T47D (cell line): ENCODE data around the gene ZNF292.
A peak's percentile ranks its signal among the peaks of the same experiment; 100 is the strongest.
"Not testable (repeated sequence)": the region's sequence is repeated elsewhere in the genome, so short reads cannot be mapped to it uniquely, and the experiment has no call there.

Experiments
- DNase-seq, 2 experiments: peaks; one replicate each; pipeline versions ENCODE4 v3.0.0 to v3.0.0-alpha.2; 2011 to 2012; ENCODE audit warnings: low read depth in 1 of 2, low spot score in 1 of 2
- JUND ChIP-seq: IDR thresholded peaks from 2 replicates; pipeline ENCODE4 v1.6.1; 2012; ENCODE audit warnings: low read depth
- in situ Hi-C: cut with HindIII; loops from 2 replicates; pipeline ENCODE4 v1.10.0; 2016; ENCODE audit warnings: low sequenced_read_pairs, low pct_unique_long_range_greater_than_20kb

Gene ZNF292

DNA sequence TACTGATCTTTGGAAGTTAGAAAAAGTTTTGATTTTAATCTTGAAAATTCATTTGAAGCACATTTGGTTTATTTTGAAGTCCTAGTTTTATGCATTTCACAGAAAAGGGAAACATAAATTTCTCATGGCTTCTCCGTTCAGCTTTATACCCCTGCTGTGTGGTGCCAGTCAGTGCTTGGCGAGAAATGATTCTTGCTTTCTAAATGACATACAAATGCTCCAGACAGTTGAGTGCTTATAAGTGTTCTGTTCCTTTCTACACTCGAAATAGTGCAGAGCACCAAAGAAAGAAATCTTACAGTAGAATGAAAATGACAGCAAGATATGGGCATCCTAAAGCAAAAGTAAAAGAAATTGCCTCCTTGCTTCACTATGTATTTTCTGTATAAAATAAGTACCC is 9.0 kb upstream of the ZNF292 start:
- TF ChIP-seq JUND: no peak
- in situ Hi-C loops: no loop called here
- no peak for DNase-seq

DNA sequence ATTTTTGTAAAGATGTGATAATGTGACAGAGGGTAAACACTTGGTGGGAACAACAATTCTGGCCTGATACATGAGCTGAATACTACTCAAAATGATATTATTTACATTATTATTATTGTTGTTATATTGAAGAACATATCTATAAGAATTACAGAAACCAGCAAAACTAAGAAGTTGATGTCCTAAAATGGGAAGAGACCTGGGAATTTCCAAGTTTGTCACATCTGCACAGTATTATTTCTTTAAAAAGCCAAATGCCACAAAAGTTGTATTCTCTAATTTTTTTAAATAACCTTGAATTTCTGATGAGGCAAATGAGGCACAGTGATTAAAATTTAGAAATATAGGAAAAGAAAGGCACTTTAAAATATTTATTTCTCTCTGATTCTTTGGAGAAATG is 5.0 kb upstream of the ZNF292 start:
- in situ Hi-C loops: no loop called here
- TF ChIP-seq JUND: no peak
- DNase-seq: no peak

DNA sequence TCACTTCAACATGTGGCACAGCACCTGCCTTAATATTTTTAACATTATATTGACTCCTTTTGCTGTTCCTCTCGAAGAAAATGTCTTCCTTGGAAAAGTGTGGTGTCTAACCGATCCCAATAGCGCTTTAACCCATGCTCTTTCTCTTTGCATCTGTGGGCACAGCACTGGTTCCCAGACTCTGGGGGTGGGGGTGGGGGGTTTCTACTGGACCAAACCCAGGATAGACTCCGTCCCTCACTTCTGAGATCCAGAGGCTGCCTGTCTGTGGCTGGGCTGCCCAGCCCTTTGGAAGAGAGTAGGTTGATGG is 3.9 kb upstream of the ZNF292 start:
- in situ Hi-C loops: no loop called here
- no peak for TF ChIP-seq JUND
- no peak for DNase-seq

DNA sequence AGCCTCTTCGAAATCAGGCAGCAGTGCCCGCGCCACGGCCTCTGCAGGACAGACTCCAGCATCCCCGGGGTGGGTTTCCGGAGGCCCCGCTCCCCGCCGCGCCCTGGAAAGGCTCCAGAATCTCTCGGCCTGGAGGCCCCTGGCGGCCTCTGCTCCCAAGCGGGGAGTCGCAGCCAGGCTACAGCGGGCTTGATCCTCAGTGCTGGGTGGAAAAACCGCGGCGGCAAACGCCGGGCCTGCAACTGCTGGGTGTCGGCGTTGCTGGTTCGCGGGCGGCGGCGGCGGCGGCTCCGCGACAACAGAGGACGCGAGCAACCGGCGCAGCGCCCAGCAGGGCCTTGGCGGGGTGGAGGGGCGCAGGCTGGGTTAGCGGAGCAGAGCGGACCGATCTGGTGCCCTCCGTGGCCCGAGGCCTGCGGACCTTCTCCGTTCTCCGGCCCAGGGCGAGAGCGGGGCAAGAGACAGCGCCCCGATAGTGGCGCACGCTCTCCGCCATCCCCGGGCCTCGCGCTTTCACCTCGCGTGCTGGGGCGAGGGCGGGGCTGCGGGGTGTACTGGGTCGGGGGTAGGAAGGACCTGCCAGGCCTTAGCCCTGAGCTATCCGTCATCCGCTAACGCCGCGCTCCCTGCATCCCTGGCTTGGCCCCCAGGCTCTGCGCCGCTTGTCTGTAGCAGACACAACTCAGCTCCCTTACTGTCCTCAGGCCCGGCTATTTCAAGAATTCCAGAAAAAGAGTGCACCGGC is 3.4 kb upstream of the ZNF292 start:
- in situ Hi-C loops: no loop called here
- TF ChIP-seq JUND: no peak
- no peak for DNase-seq

DNA sequence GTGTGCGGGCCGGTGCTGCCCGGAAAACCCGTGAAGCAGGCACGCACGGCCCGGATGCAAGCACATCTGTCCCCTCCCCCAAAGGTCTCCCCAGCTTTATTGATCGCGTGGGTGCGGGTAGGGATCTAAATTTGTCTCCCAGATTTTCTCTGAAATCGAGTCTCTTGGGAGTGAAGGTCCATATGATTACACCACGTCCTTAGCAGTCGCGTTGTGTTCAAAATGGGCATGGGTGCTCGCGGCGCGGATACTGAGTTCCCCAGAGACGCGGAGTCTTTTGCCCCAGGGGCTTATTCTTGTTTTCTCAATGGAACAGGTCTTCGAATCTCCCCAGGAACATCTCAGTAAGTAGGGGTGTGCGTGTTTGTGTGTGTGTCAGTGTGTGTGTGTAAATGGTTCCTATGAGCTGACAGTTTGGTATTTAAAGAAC is 2.8 kb upstream of the ZNF292 start:
- DNase-seq: no peak
- no peak for TF ChIP-seq JUND
- in situ Hi-C loops: no loop called here

DNA sequence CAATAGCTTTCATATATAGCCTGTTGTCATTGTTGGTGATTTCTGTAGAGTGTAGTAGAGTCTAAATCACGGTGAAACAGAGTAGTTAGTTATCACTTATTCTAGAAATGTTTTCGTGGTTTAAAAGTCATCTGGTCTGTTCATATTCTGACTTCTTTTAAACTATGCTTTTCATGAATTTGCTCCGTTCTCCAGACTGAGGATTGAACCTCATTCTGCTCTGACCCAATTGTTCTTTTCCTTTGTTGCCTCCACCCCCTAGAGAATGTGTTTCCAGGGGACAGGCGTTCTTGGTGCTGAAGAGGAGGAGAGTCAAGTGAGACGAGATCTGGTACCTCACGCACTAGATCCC is 748 bp upstream of the ZNF292 start:
- in situ Hi-C loops: no loop called here
- peak in 1 of 2 experiments; percentile 21 for DNase-seq

DNA sequence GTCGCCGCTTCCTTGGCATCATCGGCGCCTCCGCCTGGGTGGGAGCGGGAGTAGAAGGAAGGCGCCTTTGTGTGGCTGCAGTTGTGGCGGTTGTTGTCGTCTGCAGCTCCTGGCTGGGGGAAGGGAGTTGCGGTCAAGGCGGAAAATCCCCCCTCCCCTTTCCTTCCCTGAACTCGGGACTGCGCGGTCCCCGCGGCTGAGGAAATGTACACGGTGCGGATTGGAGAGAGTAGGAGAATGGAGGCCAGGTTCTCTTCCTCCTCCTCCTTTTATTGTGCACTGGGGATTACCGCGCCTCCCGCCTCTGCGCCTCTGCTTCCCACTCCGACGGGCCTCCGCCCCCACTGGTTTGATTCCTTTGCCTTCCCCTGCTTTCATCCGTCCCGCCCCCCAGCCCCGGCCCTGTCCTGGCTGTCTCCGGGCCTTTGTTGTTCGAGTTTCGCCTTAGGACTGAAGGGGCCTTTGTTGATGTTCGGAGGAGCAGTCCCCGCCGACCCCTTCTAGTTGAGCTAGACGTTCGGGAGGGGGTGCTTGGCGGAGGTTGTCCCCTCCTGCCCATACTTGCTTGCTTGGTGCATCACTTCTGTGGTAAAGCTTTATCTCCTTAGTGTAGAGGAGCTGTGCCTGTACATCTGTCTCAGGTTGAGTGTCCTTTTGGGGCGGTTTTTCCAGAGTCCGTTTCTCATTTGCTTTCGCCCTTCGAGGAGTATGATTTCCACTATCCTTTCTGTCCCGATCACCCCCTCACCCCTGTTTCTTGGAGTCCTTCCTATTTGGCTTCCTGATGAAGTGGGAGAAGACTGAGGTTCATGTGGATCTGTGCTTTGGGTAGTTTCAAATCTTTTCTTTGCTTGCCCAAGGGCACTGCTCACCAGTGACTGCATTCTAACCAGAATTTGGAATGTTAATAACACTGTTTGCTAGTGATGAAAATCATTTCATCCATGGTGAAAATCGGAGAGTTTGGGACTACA is 764 bp downstream of the ZNF292 start:
- TF ChIP-seq JUND: no peak
- peak in 1 of 2 experiments; percentile 38 for DNase-seq
- in situ Hi-C loops: no loop called here

More for the DNA sequence above, 748 bp upstream of the ZNF292 start:
- TF ChIP-seq JUND: no peak

DNA sequence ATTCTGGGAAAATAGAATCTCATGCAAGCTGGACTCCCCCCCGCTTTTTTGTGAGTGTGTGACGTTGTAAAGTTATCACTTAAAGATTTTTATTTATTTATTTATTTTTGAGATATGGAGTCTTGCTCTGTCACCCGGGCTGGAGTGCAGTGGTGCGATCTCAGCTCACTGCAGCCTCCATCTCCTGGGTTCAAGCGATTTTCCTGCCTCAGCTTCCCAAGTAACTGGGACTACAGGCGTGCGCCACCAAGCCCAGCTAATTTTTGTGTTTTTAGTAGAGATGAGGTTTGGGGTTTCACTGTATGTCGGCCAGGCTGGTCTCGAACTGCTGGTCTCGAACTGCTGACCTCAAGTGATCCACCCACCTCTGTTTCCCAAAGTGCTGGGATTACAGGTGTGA is 2.2 kb downstream of the ZNF292 start:
- DNase-seq, in situ Hi-C loops: not testable (repeated sequence)

DNA sequence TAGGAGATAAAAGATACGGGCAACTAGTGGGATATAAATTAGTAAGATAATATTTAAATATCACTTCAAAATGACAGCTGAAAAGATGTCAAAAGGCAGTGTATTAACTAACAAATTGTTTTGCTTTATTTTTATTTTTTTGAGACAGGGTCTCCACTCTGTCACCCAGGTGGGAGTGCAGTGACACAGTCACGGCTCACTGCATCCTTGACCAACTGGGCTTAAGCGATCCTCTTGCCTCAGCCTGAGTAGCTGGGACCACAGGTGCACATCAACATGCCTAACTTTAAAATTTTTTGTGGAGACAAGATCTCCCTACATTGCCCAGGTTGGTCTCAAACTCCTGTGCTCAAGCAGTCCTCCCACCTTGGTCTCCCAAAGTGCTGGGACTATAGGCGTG is 5.9 kb downstream of the ZNF292 start:
- in situ Hi-C loops: no loop called here
- no peak for TF ChIP-seq JUND
- no peak for DNase-seq

DNA sequence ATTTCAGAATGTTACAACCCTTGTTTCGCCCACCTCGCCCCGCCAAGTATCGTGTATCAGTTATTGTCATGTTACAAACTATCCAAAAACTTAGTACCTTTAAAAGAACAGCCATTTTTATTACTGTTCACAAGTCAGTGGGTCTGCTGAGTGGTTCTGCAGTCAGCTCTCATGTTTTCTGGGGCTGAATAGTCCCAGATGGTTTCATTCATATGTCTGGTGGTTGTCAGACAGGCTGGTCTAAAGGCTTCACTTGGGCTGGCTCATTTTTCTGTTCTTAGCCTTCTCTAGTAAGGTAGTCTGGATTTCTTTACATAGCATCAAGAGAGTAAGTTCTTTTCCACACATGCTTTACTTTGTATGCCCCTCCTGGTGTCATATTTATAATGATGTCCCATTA is 8.6 kb downstream of the ZNF292 start:
- in situ Hi-C loops: no loop called here
- DNase-seq: no peak
- TF ChIP-seq JUND: no peak

DNA sequence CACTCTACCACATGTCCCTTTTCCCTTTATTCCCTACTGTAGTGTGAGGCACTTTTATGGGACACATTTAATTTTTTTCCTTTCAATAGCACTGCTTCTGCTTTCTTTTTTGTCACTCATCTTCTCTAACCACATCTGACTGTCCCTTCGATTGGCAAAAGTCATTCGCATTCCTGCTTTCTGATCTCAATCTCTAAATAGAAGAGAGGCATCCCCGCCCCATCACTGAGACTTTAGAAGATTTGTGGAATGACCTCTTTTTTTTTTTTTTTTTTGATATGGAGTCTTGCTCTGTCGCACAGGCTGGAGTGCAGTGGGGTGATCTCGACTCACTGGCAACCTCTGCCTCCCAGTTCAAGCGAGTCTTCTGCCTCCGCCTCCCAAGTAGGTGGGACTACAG is 9.1 kb downstream of the ZNF292 start:
- in situ Hi-C loops: no loop called here
- no peak for TF ChIP-seq JUND
- no peak for DNase-seq

DNA sequence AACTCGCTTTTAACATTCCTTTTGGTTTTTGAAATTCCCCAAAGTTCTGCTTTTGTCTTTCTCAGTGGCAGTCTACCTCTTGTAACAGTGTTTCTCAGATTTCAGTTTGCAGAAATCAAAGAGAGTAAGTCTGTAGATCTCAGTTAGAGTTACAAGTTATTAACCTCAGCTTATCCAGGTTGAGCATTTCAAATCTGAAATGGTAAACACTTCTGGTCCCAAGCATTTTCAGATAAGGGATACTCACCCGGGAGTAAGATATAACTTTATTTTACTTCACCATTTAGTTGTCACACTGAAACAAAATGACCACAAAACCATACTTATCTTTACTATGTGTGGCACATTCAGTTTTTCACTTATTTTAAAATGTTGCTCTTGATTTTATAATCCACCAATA is 9.8 kb downstream of the ZNF292 start:
- no peak for TF ChIP-seq JUND
- DNase-seq: no peak
- in situ Hi-C loops: no loop called here

DNA sequence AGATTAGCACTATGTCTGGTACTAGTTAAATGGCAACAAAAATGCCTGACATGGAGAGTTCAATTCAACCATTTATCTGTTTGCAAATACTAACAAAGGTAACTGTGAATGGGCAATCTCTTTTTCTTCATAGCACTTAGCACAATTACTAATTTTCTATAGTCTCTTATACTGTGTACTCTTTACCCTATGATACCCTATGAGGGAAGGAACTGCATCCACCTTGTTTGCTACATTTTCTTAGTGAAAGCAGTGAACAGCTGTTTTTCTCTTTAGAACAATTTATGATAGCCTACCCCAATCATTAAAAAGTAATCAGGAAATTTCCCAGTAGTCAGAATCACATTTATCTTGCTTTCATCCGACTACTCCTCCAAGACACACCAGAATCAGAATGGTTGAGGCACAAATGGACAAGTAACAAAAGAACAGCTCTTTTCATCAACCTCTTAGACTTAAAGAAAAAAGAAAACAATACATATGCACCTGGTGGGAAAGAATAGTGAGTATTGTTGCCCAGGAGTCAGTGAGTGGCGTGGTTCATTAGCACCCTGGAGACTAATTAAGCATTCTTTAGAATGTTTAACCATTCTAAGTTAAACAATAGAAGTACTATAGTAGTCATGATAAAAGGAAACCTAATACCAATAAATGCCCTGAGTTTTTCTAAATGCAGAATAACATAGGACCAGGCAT is 16.7 kb downstream of the ZNF292 start:
- no peak for DNase-seq
- no peak for TF ChIP-seq JUND
- in situ Hi-C loops: no loop called here
